GM12864 (cell line): ENCODE data around the gene HIVEP2.

Experiments used
- DNase-seq: peaks from one replicate; pipeline ENCODE4 v3.0.0-alpha.2; 2011; ENCODE audit warnings: low read depth
- H3K4me3 ChIP-seq: 2 replicates; pipeline ENCODE4 v1.5.1; 2011; ENCODE audit warnings: mild to moderate bottlenecking, low read depth, low read length, control low read depth
- CTCF ChIP-seq: IDR thresholded peaks from 2 replicates; pipeline ENCODE4 v1.5.1; 2011; ENCODE audit warnings: low read depth, mild to moderate bottlenecking, moderate library complexity, low read length, control low read depth, inconsistent platforms; ENCODE audit errors: missing control alignments

The HIVEP2 gene

DNA sequence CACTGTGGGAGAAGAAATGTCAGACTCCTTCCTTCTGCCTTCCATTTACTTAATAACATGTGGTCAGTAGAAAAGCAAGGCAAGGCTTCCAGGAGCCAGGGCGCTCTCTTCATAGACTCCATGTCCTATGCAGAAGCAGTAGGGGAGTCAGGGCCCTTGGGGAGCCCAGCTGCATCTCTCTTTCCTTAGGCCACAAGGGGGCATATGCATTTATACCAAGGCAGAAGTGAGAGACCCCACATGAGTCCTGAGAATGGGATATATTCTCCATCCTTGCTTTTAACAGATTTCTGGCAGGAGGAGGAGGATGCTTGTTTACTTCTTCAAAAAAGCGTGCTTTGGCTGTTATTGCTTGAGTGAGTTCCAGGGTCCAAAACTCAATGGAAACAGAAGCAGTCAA is 198.5 kb downstream of the HIVEP2 start:
- peak; percentile 24 for DNase-seq
- peak; percentile 55 for TF ChIP-seq CTCF
- H3K4me3 ChIP-seq: no peak overlapping the region

DNA sequence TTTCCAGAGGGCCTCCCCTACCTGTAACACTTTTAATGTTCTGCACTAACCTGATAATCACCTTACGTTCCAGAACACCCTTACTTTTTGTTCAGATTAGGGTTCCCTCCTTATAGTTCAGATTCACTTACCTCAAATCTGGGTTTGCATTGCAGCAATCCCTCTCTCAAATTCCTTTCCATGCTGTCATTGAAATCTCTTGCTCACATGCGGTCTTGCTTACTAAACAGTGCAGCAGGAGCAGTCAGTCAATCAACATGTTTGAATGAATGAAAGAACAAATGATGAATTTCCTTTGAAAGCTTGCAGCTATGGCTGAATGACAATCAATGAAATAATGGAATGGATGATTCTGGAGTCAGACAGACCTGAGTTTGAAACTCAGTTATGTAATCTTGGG is 200.1 kb downstream of the HIVEP2 start:
- DNase-seq: no peak
- TF ChIP-seq CTCF: no peak
- H3K4me3 ChIP-seq: no peak overlapping the region

DNA sequence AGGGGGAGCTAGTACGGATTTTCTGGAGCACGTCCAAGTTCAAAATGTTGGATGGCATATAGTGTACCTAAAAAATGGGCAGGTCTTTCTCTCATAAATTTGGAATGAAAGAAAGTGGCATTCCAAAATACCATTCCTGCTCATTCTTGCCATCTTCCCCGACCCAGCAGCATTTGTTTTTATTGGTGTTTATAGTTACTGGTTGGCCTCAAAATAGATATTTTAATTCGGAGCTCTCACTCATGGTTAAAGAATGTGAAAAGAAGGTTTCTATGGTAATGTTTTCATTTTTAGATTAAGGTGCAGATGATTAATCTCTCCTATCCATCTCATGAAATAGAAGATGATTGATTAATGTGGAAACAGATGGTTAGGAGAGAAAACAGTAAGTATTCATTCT is 204.5 kb downstream of the HIVEP2 start:
- no peak for TF ChIP-seq CTCF
- no peak overlapping the region for H3K4me3 ChIP-seq
- DNase-seq: no peak

GRCh38 chr6:142738731-142739130 is 206.2 kb downstream of the HIVEP2 start:
- no peak for TF ChIP-seq CTCF
- no peak overlapping the region for H3K4me3 ChIP-seq
- no peak for DNase-seq

DNA sequence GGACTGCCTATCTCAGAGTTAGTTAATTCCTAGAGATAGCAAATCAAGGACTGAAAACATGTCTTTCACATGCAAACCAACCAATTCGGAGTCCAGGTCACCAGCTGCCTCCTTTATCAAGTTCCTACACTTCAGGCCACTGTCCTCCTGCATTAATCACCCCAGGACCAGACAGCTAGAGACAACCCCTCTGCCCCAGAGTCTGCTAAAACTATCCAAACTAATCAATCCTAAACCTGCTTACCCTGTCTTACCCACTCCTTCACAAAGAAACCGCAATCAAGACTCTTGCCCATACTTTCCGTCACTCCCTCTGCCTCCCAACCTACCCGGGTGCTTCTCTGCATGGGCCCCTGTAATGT is 207.0 kb downstream of the HIVEP2 start:
- no peak for DNase-seq
- no peak for TF ChIP-seq CTCF
- no peak overlapping the region for H3K4me3 ChIP-seq

- no peak overlapping the region for H3K4me3 ChIP-seq
- no peak for DNase-seq
- no peak for TF ChIP-seq CTCF
Measured at GRCh38 chr6:142737368-142738034, 207.5 kb downstream of the HIVEP2 start.

GRCh38 chr6:142735204-142735603 is 209.8 kb downstream of the HIVEP2 start:
- no peak for TF ChIP-seq CTCF
- no peak for DNase-seq
- no peak overlapping the region for H3K4me3 ChIP-seq
